ENCODE measurements around the gene MYOF.
"Not testable (repeated sequence)": the region's sequence is repeated elsewhere in the genome, so short reads cannot be mapped to it uniquely, and the experiment has no call there.

The MYOF gene

DNA sequence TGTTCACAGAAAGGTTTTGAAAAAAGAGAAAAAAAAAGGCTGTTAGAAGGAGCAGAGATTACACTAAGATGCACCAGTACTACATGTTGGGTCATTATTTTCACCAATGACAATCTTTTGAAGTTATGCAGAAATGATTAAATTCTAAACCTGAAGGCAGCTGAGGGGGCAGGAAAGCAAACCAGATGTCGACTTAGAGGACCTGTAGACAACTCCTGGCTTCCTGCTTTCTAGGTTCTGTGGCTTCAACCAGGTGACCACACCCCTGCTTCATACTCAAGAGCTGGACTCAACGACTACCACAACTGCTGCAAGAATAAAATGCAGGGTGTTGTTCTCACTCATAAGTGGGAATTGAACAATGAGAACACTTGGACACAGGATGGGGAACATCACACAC lies 30.0 kb downstream of the MYOF start:
- DNase-seq: no peak

- no peak for DNase-seq
Observed at GRCh38 chr10:93451244-93451947, 30.7 kb downstream of the MYOF start.

- no peak for DNase-seq
Observed at GRCh38 chr10:93447970-93448369, 34.2 kb downstream of the MYOF start.

GRCh38 chr10:93447019-93447418 lies 35.1 kb downstream of the MYOF start:
- DNase-seq: no peak

- DNase-seq: no peak
Observed at GRCh38 chr10:93445978-93446720, 36.0 kb downstream of the MYOF start.

DNA sequence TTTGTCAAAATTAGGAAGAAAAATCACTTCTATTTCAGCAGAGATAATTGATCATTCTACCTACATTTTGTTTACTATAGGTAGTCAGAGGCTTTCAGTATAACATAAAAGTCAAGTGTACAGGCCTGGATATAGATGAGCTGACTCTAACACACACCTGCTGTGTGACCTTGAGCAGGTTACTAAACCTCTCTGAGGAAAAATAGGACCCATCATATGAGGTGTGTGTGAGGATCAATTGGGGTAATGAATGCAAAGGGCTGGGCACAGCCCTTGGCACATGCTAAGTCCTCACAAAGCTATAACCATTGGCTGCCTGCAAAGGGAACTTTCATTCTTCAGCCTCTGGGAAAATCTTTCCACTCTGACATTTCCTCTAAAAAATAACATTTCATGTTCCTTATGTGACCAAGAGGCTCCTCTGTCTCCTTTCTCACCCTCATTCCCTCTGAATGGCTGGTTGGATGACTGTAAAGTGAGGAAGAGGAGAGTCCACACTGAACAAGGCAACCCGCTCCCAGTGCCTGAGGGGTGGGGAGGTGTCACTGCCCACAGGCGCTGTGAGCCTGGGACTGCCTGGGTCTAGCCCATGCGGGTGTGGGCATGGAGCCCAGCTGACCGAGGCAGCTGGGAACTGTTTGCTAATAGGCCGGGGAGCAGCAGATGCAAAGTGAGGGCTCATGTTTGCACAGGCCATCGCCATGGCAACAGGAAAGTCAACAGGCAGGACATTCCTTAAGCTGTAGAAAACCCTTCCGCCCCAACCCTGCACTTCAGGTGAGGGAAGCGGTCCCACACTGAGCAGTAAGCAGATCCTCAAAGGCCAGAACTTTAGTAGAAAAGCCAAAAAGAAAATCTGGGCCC lies 36.8 kb downstream of the MYOF start:
- DNase-seq: peak; percentile 92

DNA sequence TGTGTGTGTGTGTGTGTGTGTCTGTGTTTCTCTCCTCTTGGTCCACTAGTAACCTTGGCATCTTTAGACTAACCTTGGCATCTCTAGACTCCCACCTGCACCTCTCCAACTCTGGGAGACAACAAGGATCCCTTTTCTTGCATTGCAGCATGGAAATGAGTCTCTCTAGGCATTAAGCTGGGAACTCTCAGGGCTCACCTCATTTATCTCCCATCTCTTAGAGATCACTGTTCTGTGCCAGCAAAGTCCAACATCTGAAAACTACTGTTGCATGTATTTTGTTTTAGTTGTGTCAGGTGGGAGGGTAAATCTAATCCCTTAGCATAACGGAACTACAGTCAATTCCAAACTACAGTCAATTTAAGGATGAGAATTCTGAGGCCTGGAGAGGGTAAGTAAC lies 38.7 kb downstream of the MYOF start:
- no peak for DNase-seq

DNA sequence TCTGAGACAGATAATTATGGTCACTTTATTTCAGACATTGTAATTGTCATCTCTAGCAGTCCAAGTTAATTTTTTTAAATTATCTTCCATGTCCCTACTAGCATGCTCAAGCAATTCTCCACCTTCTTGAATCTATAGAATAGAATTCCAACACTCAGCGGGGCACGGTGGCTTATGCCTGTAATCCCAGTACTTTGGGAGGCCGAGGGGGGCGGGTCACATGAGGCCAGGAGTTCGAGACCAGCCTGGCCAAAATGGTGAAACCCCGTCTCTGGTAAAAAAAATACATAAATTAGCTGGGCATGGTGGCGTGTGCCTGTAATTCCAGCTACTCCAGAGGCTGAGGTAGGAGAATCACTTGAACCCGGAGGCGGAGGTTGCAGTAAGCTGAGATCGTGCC lies 39.4 kb downstream of the MYOF start:
- not testable (repeated sequence) for DNase-seq

GRCh38 chr10:93440591-93441091 lies 41.5 kb downstream of the MYOF start:
- no peak for DNase-seq

GRCh38 chr10:93438613-93439253 lies 43.4 kb downstream of the MYOF start:
- no peak for DNase-seq

DNA sequence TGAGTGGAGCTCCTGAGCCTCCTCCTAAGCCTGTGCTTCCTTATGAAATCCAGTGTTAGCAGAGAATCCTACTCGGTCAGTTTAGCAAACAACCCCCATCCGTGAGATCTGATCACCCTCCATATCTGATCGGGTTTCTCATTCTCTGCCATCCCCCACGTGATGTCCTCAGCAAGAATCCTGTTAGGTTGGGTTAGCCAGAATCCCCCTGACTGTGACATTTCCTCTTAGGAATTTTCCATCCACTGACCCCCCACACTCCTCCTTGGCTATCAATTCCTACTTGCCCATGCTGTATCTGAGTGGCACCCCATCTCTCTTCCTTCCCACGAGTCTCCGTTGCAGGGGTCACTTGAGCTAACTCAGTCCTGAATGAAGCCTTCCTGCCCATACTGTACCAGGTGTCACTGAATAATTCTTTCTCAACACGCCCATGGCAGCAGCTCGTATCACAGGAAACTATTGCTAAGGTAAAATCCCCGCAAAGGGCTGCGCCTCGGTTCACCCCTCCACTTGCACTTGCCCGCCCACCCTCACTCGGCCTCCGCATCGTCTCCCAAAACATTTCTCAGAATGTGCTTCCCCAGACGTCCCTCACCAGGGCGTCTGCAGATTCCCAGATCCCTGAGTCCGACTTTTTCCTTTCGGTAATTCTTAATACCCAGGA lies 44.1 kb downstream of the MYOF start:
- DNase-seq: no peak

DNA sequence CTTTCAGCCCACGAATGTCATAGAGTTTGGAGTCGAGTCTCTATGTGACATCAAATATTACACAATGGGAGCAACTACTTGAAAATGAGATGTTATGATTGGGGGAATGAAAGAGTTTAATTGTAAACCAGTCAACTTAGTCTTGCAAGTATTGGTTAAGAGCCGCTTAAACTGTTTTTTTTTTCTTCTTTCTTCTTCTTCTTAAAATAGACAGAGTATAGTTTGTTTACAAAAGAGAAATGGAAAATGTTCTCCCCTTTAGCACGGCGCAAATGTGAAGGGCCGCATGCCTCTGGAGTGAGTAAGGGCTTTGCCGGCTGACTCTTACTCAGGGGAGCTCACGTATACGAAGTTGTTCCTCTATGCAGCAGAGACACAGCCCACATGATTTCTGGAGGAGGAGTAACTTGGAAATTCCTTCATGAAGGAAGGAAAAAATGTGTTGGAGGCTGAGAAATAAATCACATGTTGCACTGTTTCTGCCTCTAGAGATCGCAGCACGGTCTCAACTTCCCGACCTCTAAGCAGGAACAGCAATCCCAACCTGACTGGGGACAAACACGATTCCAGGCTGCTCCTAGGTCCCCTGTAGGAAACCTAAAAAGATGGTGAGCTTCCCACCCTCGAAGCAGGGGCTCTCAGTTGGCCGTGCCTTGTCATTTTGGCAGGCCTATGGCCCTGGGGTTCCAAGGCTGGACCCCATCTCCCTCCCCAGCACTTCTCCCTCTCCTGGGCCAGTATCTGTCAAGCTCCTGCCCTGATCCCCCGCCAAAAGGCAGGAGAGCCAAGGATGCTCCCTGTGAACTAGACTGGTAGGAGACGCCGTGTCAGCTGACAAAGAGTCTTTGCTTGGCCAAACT lies 44.8 kb downstream of the MYOF start:
- peak; percentile 81 for DNase-seq

GRCh38 chr10:93436591-93437085 lies 45.5 kb downstream of the MYOF start:
- DNase-seq: peak; percentile 58

- DNase-seq: no peak
Observed at GRCh38 chr10:93435621-93436397, 46.3 kb downstream of the MYOF start.

DNA sequence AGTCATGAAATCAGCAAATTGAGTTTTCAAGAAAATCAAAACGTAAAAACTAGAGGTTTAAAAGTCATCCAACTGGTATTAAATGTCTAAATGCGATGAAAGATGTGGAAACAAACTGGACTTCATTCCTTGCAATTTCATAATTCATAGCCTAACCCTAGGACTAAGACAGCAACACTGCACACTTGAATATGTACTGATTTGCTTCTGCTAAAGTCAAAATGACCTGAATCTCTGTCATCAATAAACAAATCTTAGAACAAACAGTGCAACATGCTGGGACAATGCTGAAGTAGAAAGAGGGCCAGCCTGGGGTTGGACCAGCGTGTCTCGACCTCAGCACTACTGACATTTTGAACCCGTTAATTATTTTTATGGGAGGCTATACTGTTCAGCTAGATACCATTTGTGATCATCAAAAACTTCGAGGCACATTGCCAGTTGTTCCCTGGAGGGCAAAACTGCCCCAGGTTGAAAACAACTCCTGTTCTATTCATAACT lies 47.1 kb downstream of the MYOF start:
- no peak for DNase-seq

DNA sequence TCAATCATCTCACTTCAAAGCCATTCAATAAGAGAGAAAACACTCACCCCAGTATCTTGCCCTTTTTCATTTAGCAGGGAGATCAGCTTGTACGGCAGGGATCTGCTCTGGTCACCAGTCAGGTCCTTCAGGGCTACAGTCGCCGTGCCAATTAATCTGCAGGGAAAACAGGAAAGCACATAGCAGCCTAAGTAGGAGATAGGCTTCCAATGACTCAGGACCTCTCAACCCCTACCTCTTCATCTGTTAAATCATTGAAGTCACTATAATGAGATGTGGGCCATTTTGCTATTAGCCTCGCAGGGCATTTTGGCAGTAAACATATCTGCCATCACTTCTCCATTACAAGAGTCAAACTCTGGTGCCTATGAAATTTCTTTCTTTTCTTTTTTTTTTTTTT lies 50.8 kb downstream of the MYOF start:
- DNase-seq: no peak

GRCh38 chr10:93425861-93426260 lies 56.3 kb downstream of the MYOF start:
- no peak for DNase-seq

DNA sequence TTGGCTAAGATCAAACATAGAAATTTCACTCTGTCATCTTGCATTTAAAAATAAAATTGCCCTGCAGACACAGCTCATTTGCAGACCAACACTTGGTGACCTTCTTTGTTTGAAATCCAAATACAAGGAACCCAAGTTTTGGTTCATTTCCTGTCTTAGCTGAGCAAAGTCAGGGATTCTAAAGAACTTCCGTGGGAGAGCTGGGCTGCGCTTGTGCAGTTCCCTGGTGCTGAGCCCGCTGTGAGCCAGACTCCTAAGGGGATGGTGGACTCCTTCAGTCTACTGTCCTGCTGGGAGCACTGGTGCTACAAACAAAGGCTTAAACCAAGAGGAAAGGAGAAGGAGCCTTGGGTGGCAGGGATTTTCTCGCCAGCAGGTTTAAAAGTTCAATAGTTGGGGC lies 60.0 kb downstream of the MYOF start:
- no peak for DNase-seq

- no peak for DNase-seq
Observed at GRCh38 chr10:93420944-93421825, 60.9 kb downstream of the MYOF start.
